Measurements from ENCODE around the gene EEF2KMT.

Gene EEF2KMT

GRCh38 chr16:5041600-5042133 lies 55.9 kb downstream of the EEF2KMT start:
- no peak for DNase-seq (ENCODE audit: low read depth, low spot score)

- no peak for DNase-seq (ENCODE audit: low read depth, low spot score)
Observed at GRCh38 chr16:5040451-5040850, 57.1 kb downstream of the EEF2KMT start.

GRCh38 chr16:5036228-5037156 lies 61.1 kb downstream of the EEF2KMT start:
- no peak for DNase-seq (ENCODE audit: low read depth, low spot score)

- DNase-seq (ENCODE audit: low read depth, low spot score): no peak
Observed at GRCh38 chr16:5035909-5036227, 61.7 kb downstream of the EEF2KMT start.
